ENCODE measurements around the gene CHI3L2.

CHI3L2 gene

GRCh38 chr1:111228748-111229126 lies 1.2 kb downstream of the CHI3L2 start:
- H3K27ac Mint-ChIP-seq (ENCODE audit: low read depth) = peak overlapping the region; percentile 79
- no peaks in the 10 kb centered on the region for H3K27me3 Mint-ChIP-seq
- H3K9me3 Mint-ChIP-seq = peaks cover 5% of the 10 kb centered on the region
- H3K36me3 Mint-ChIP-seq (ENCODE audit: insufficient read depth) = peaks cover 12% of the 10 kb centered on the region
- peak overlapping the region; percentile 11 for H3K4me3 Mint-ChIP-seq
- H3K4me1 Mint-ChIP-seq = peaks cover 60% of the 10 kb centered on the region
- ATAC-seq (replicated peaks; ENCODE audit: extremely low read depth, poor library complexity, severe bottlenecking) = no peak
- DNase-seq (ENCODE audit: low spot score in 2 of 2) = no peak

GRCh38 chr1:111232134-111232533 lies 4.6 kb downstream of the CHI3L2 start:
- no peaks in the 10 kb centered on the region for H3K27me3 Mint-ChIP-seq
- peaks cover 10% of the 10 kb centered on the region for H3K36me3 Mint-ChIP-seq (ENCODE audit: insufficient read depth)
- DNase-seq (ENCODE audit: low spot score in 2 of 2) (no peak), ATAC-seq (replicated peaks; ENCODE audit: extremely low read depth, poor library complexity, severe bottlenecking) (no peak)
- H3K4me3 Mint-ChIP-seq = no peak overlapping the region
- H3K4me1 Mint-ChIP-seq = peaks cover 37% of the 10 kb centered on the region
- H3K27ac Mint-ChIP-seq (ENCODE audit: low read depth) = no peak overlapping the region
- peaks cover 5% of the 10 kb centered on the region for H3K9me3 Mint-ChIP-seq

- Mint-ChIP-seq H3K9me3 (peaks cover 5% of the 10 kb centered on the region), H3K4me1 (peaks cover 29% of the 10 kb centered on the region), H3K27me3 (no peaks in the 10 kb centered on the region), H3K4me3 (no peak overlapping the region), H3K36me3 (ENCODE audit: insufficient read depth) (peaks cover 9% of the 10 kb centered on the region), H3K27ac (ENCODE audit: low read depth) (no peak overlapping the region)
- DNase-seq (ENCODE audit: low spot score in 2 of 2) (no peak), ATAC-seq (replicated peaks; ENCODE audit: extremely low read depth, poor library complexity, severe bottlenecking) (no peak)
These were observed 6.7 kb downstream of the CHI3L2 start for GRCh38 chr1:111234258-111234657.

GRCh38 chr1:111234866-111235265 lies 7.4 kb downstream of the CHI3L2 start:
- peaks cover 29% of the 10 kb centered on the region for H3K4me1 Mint-ChIP-seq
- ATAC-seq (replicated peaks; ENCODE audit: extremely low read depth, poor library complexity, severe bottlenecking) (no peak), DNase-seq (ENCODE audit: low spot score in 2 of 2) (no peak)
- no peaks in the 10 kb centered on the region for H3K27me3 Mint-ChIP-seq
- no peak overlapping the region for H3K4me3 Mint-ChIP-seq
- H3K9me3 Mint-ChIP-seq = peaks cover 3% of the 10 kb centered on the region
- no peak overlapping the region for H3K27ac Mint-ChIP-seq (ENCODE audit: low read depth)
- peaks cover 6% of the 10 kb centered on the region for H3K36me3 Mint-ChIP-seq (ENCODE audit: insufficient read depth)

- Mint-ChIP-seq H3K27me3 (no peaks in the 10 kb centered on the region), H3K27ac (ENCODE audit: low read depth) (no peak overlapping the region), H3K36me3 (ENCODE audit: insufficient read depth) (peaks cover 6% of the 10 kb centered on the region), H3K4me1 (peaks cover 17% of the 10 kb centered on the region), H3K4me3 (no peak overlapping the region), H3K9me3 (no peaks in the 10 kb centered on the region)
- ATAC-seq (replicated peaks; ENCODE audit: extremely low read depth, poor library complexity, severe bottlenecking) (no peak), DNase-seq (ENCODE audit: low spot score in 2 of 2) (no peak)
These were observed 8.9 kb downstream of the CHI3L2 start for GRCh38 chr1:111236379-111236778.

- no peak for ATAC-seq (replicated peaks; ENCODE audit: extremely low read depth, poor library complexity, severe bottlenecking)
- DNase-seq (ENCODE audit: low spot score in 2 of 2) = no peak
- Mint-ChIP-seq H3K36me3 (ENCODE audit: insufficient read depth) (peaks cover 6% of the 10 kb centered on the region), H3K4me3 (no peak overlapping the region), H3K27ac (ENCODE audit: low read depth) (no peak overlapping the region), H3K27me3 (no peaks in the 10 kb centered on the region), H3K4me1 (peaks cover 17% of the 10 kb centered on the region), H3K9me3 (no peaks in the 10 kb centered on the region)
These were observed 9.3 kb downstream of the CHI3L2 start for GRCh38 chr1:111236806-111237205.

- Mint-ChIP-seq H3K27me3 (no peaks in the 10 kb centered on the region), H3K4me3 (no peak overlapping the region), H3K9me3 (no peaks in the 10 kb centered on the region), H3K36me3 (ENCODE audit: insufficient read depth) (peaks cover 6% of the 10 kb centered on the region), H3K27ac (ENCODE audit: low read depth) (peak overlapping the region; percentile 86), H3K4me1 (peaks cover 17% of the 10 kb centered on the region)
- ATAC-seq (replicated peaks; ENCODE audit: extremely low read depth, poor library complexity, severe bottlenecking) (no peak), DNase-seq (ENCODE audit: low spot score in 2 of 2) (no peak)
These were observed 10.7 kb downstream of the CHI3L2 start for GRCh38 chr1:111238056-111238795.

GRCh38 chr1:111241797-111242196 lies 14.3 kb downstream of the CHI3L2 start:
- H3K4me1 Mint-ChIP-seq = peaks cover 9% of the 10 kb centered on the region

GRCh38 chr1:111242805-111243523 lies 15.5 kb downstream of the CHI3L2 start:
- DNase-seq (ENCODE audit: low spot score in 2 of 2) = no peak
- H3K36me3 Mint-ChIP-seq (ENCODE audit: insufficient read depth) = peaks cover 2% of the 10 kb centered on the region
- peaks cover 9% of the 10 kb centered on the region for H3K4me1 Mint-ChIP-seq
- no peaks in the 10 kb centered on the region for H3K27me3 Mint-ChIP-seq
- no peak overlapping the region for H3K4me3 Mint-ChIP-seq
- no peak for ATAC-seq (replicated peaks; ENCODE audit: extremely low read depth, poor library complexity, severe bottlenecking)
- H3K9me3 Mint-ChIP-seq = no peaks in the 10 kb centered on the region
- H3K27ac Mint-ChIP-seq (ENCODE audit: low read depth) = peak overlapping the region; percentile 7

More at GRCh38 chr1:111241797-111242196, 14.3 kb downstream of the CHI3L2 start:
- no peaks in the 10 kb centered on the region for H3K27me3 Mint-ChIP-seq
- ATAC-seq (replicated peaks; ENCODE audit: extremely low read depth, poor library complexity, severe bottlenecking) = no peak
- no peaks in the 10 kb centered on the region for H3K9me3 Mint-ChIP-seq
- no peak for DNase-seq (ENCODE audit: low spot score in 2 of 2)
- no peak overlapping the region for H3K27ac Mint-ChIP-seq (ENCODE audit: low read depth)
- peaks cover 4% of the 10 kb centered on the region for H3K36me3 Mint-ChIP-seq (ENCODE audit: insufficient read depth)
- H3K4me3 Mint-ChIP-seq = no peak overlapping the region

- H3K27ac Mint-ChIP-seq (ENCODE audit: low read depth) = no peak overlapping the region
- no peak for DNase-seq (ENCODE audit: low spot score in 2 of 2)
- no peaks in the 10 kb centered on the region for H3K9me3 Mint-ChIP-seq
- H3K4me1 Mint-ChIP-seq = peaks cover 11% of the 10 kb centered on the region
- peaks cover 2% of the 10 kb centered on the region for H3K36me3 Mint-ChIP-seq (ENCODE audit: insufficient read depth)
- ATAC-seq (replicated peaks; ENCODE audit: extremely low read depth, poor library complexity, severe bottlenecking) = no peak
- H3K4me3 Mint-ChIP-seq = no peak overlapping the region
- no peaks in the 10 kb centered on the region for H3K27me3 Mint-ChIP-seq
These were observed 19.8 kb downstream of the CHI3L2 start for GRCh38 chr1:111247125-111247838.

- no peak overlapping the region for H3K27ac Mint-ChIP-seq (ENCODE audit: low read depth)
- peaks cover 11% of the 10 kb centered on the region for H3K4me1 Mint-ChIP-seq
- peaks cover 2% of the 10 kb centered on the region for H3K36me3 Mint-ChIP-seq (ENCODE audit: insufficient read depth)
- no peak for DNase-seq (ENCODE audit: low spot score in 2 of 2)
- no peak overlapping the region for H3K4me3 Mint-ChIP-seq
- H3K27me3 Mint-ChIP-seq = peaks cover 2% of the 10 kb centered on the region
- no peak for ATAC-seq (replicated peaks; ENCODE audit: extremely low read depth, poor library complexity, severe bottlenecking)
- H3K9me3 Mint-ChIP-seq = no peaks in the 10 kb centered on the region
These were observed 22.4 kb downstream of the CHI3L2 start for GRCh38 chr1:111249960-111250359.

- Mint-ChIP-seq H3K4me3 (no peak overlapping the region), H3K4me1 (peaks cover 11% of the 10 kb centered on the region), H3K27me3 (peaks cover 12% of the 10 kb centered on the region), H3K9me3 (no peaks in the 10 kb centered on the region), H3K27ac (ENCODE audit: low read depth) (peak overlapping the region; percentile 73), H3K36me3 (ENCODE audit: insufficient read depth) (peaks cover 2% of the 10 kb centered on the region)
- ATAC-seq (replicated peaks; ENCODE audit: extremely low read depth, poor library complexity, severe bottlenecking) (peak; percentile 56), DNase-seq (ENCODE audit: low spot score in 2 of 2) (no peak)
These were observed 24.1 kb downstream of the CHI3L2 start for GRCh38 chr1:111251570-111251969.

Data from central memory CD8-positive, alpha-beta T cell (primary cell).